ENCODE results near the gene AZU1. TPM values are rescaled to one million over a fixed set of nuclear protein-coding genes. Genes with fewer than 3 reads are reported as not detected.
A peak's percentile ranks its signal among the peaks of the same experiment; 100 is the strongest.

The AZU1 gene
- total RNA-seq, 1 experiment from 2014 or later = not detected

DNA sequence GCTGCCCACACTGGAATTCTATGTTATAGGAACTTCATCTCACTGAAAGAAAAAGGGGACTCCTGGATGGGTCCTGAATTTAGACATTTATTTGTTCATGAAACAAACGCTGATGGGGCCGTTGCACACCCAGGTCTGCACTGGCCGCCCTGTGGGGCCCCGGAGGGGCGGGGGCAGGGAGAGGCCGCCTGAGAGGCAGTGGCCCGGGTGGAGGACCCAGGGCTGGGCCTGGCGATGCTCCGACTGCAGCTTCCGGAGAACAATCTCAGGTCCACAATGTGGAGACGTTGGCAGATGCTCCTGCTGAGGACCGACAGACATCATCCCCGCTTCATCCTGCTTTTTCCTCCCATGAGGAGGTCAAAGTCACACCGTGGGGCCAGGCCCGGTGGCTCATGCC is 46.7 kb upstream of the AZU1 start:
- Histone ChIP-seq H3K9me2 (replicated peaks; ENCODE audit: low read length) (no peaks in the 10 kb centered on the region), H3K4me1 (ENCODE audit: insufficient read depth, low read length) (peaks cover 12% of the 10 kb centered on the region; the same call in 1 of the 2 replicates), H3K36me3 (ENCODE audit: low read depth, low read length) (no peaks in the 10 kb centered on the region), H3K27ac (ENCODE audit: low read length) (no peak overlapping the region), H3K27me3 (ENCODE audit: low read length) (no peaks in the 10 kb centered on the region), H3F3A (ENCODE audit: low read length, unreplicated experiment) (no peaks in the 10 kb centered on the region), H3K79me2 (ENCODE audit: low read length) (peaks cover 48% of the 10 kb centered on the region), H3K9ac (ENCODE audit: low read length) (no peak overlapping the region), H3K4me3 (ENCODE audit: low read length) (no peak overlapping the region), H4K20me1 (ENCODE audit: low read length) (no peaks in the 10 kb centered on the region), H3K9me3 (ENCODE audit: low read length) (no peaks in the 10 kb centered on the region), H3K4me2 (ENCODE audit: low read length) (no peak overlapping the region; the same call in 1 of the 2 replicates), H2AFZ (ENCODE audit: low read length) (no peak overlapping the region)
- ChIA-PET CTCF (no interaction called here), POLR2A (ENCODE audit: unreplicated experiment) (no interaction called here)
- no peak for DNase-seq
- TF ChIP-seq, protein P1, sequence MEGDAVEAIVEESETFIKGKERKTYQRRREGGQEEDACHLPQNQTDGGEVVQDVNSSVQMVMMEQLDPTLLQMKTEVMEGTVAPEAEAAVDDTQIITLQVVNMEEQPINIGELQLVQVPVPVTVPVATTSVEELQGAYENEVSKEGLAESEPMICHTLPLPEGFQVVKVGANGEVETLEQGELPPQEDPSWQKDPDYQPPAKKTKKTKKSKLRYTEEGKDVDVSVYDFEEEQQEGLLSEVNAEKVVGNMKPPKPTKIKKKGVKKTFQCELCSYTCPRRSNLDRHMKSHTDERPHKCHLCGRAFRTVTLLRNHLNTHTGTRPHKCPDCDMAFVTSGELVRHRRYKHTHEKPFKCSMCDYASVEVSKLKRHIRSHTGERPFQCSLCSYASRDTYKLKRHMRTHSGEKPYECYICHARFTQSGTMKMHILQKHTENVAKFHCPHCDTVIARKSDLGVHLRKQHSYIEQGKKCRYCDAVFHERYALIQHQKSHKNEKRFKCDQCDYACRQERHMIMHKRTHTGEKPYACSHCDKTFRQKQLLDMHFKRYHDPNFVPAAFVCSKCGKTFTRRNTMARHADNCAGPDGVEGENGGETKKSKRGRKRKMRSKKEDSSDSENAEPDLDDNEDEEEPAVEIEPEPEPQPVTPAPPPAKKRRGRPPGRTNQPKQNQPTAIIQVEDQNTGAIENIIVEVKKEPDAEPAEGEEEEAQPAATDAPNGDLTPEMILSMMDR (conservative IDR thresholded peaks at IDR 0.05; ENCODE audit: low read depth, low read length) = no peak
- no peak for TF ChIP-seq EZH2 (IDR thresholded peaks at IDR 0.05; ENCODE audit: low read length, unreplicated experiment)
- intact Hi-C loops (cut with micrococcal nuclease) = no loop called here
- ATAC-seq = no peak
- no TSS peak for BruUV-seq (replicated peaks)

DNA sequence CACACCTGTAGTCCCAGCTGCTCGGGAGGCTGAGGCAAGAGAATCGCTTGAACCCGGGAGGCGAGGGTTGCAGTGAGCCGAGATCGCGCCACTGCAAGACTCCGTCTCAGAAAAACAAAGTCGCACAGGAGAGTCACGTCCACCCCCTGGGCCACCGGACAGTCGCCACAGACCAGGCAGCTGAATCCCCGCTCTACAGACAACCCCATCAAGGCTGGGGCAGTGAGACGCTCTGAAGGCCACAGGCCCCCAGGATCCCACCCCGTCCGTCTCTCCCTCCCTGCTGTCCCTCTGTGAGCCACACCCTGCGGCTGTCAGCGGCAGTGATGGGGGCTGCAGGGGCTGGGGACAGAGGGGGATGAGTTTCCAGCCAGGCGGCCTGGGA is 45.8 kb upstream of the AZU1 start:
- ATAC-seq = no peak
- no peaks in the 10 kb centered on the region for H3K36me3 ChIP-seq (ENCODE audit: low read depth, low read length)
- no peaks in the 10 kb centered on the region for H3K27me3 ChIP-seq (ENCODE audit: low read length)
- H4K20me1 ChIP-seq (ENCODE audit: low read length) = no peaks in the 10 kb centered on the region
- H3K79me2 ChIP-seq (ENCODE audit: low read length) = peaks cover 52% of the 10 kb centered on the region
- ChIA-PET POLR2A (ENCODE audit: unreplicated experiment) (no interaction called here), CTCF (no interaction called here)
- peak overlapping the region; percentile 67 for H2AFZ ChIP-seq (ENCODE audit: low read length)
- peak overlapping the region; percentile 75 for H3K4me3 ChIP-seq (ENCODE audit: low read length)
- TF ChIP-seq EZH2phosphoT487 (IDR thresholded peaks at IDR 0.05; ENCODE audit: borderline replicate concordance, low read length) (no peak), EZH2 (IDR thresholded peaks at IDR 0.05; ENCODE audit: low read length, unreplicated experiment) (no peak)
- TF ChIP-seq, protein P1 (conservative IDR thresholded peaks at IDR 0.05; ENCODE audit: low read depth, low read length) = no peak
- H3K4me1 ChIP-seq (ENCODE audit: insufficient read depth, low read length) = peaks cover 12% of the 10 kb centered on the region; the same call in 1 of the 2 replicates
- H3K9me3 ChIP-seq (ENCODE audit: low read length) = no peaks in the 10 kb centered on the region
- no peaks in the 10 kb centered on the region for H3F3A ChIP-seq (ENCODE audit: low read length, unreplicated experiment)
- DNase-seq = no peak
- no peaks in the 10 kb centered on the region for H3K9me2 ChIP-seq (replicated peaks; ENCODE audit: low read length)
- peak overlapping the region; percentile 93 for H3K4me2 ChIP-seq (ENCODE audit: low read length)
- intact Hi-C loops (cut with micrococcal nuclease) = loop anchor here (2.0 kb wide), 1 partner anchor 15 kb away; the partner anchor contains the start of gene PTBP1
- BruUV-seq (replicated peaks) = no TSS peak
- peak overlapping the region; percentile 86 for H3K27ac ChIP-seq (ENCODE audit: low read length)
- H3K9ac ChIP-seq (ENCODE audit: low read length) = peak overlapping the region; percentile 77

DNA sequence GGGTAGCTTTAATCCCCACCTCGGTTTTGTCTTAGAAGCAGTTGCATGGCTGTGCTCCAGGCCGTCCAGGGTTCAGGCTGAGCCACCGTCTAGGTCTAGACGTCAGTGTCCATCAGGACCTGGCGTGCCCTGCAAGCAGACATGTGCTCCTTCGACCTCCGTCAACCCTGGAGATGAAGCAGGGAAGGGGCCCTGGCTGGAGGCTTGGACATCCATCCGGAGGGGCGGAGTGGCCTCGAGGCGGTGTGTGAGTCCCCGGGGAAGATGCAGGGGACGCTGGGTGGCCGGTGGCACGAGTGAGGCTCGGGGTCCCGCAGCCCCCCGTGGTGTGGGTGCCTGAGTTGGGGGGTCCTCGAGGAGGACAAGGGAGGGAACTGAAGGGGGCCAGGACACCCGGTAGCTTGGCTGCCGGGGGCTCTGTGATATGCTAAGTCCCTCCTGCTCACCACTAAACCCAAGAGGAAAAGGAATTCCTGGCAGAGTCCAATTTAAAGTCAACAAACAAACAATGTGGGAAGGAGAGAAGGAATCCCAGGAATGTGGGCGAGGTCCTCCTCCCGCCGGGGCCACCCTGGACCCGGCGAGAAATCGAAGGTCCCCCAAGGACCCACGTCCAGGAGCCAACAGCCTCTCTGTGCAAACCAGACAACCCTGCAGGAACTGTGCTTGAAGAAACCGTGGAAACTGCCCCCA is 45.3 kb upstream of the AZU1 start:
- peaks cover 12% of the 10 kb centered on the region; the same call in 1 of the 2 replicates for H3K4me1 ChIP-seq (ENCODE audit: insufficient read depth, low read length)

More for the DNA sequence above, 45.3 kb upstream of the AZU1 start:
- H3K27me3 ChIP-seq (ENCODE audit: low read length) = no peaks in the 10 kb centered on the region
- H3K9me2 ChIP-seq (replicated peaks; ENCODE audit: low read length) = no peaks in the 10 kb centered on the region
- H3K79me2 ChIP-seq (ENCODE audit: low read length) = peaks cover 52% of the 10 kb centered on the region
- H3K9ac ChIP-seq (ENCODE audit: low read length) = peak overlapping the region; percentile 77
- BruUV-seq (replicated peaks) = TSS peak; percentile 83
- no peaks in the 10 kb centered on the region for H3K9me3 ChIP-seq (ENCODE audit: low read length)
- peak overlapping the region; percentile 93 for H3K4me2 ChIP-seq (ENCODE audit: low read length)
- no peaks in the 10 kb centered on the region for H3K36me3 ChIP-seq (ENCODE audit: low read depth, low read length)
- ChIA-PET CTCF (no interaction called here), POLR2A (ENCODE audit: unreplicated experiment) (no interaction called here)
- peak overlapping the region; percentile 86 for H3K27ac ChIP-seq (ENCODE audit: low read length)
- peak; percentile 80 for ATAC-seq
- peak overlapping the region; percentile 75 for H3K4me3 ChIP-seq (ENCODE audit: low read length)
- TF ChIP-seq, protein P1 (conservative IDR thresholded peaks at IDR 0.05; ENCODE audit: low read depth, low read length) = no peak
- TF ChIP-seq EZH2phosphoT487 (IDR thresholded peaks at IDR 0.05; ENCODE audit: borderline replicate concordance, low read length) = no peak
- no peak for TF ChIP-seq EZH2 (IDR thresholded peaks at IDR 0.05; ENCODE audit: low read length, unreplicated experiment)
- H4K20me1 ChIP-seq (ENCODE audit: low read length) = no peaks in the 10 kb centered on the region
- intact Hi-C loops (cut with micrococcal nuclease) = loop anchor here (2.0 kb wide), 1 partner anchor 14 kb away; the partner anchor contains the start of gene PTBP1
- H3F3A ChIP-seq (ENCODE audit: low read length, unreplicated experiment) = no peaks in the 10 kb centered on the region
- peak; percentile 86 for DNase-seq
- H2AFZ ChIP-seq (ENCODE audit: low read length) = peak overlapping the region; percentile 67
